ENCODE measurements around the gene FARSB.
"Not testable (repeated sequence)": the region's sequence is repeated elsewhere in the genome, so short reads cannot be mapped to it uniquely, and the experiment has no call there.

Gene FARSB

DNA sequence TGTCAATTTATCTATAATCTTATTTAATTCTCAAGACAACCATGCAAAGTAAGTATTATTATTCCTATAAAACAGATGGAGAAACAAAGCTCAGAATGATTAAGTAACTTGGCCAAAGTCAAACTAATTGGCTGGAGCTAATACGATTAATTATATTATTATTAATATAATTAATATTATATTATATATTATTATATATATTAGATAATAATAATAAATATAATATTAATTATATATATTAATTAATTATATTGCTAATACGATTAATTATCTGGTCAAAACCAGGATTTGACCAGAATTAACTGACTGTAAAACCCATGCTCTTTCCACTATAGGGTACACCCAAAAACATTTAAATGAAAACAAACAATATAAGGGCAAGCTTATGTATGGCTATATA is 52.4 kb downstream of the FARSB start:
- DNase-seq = no peak

DNA sequence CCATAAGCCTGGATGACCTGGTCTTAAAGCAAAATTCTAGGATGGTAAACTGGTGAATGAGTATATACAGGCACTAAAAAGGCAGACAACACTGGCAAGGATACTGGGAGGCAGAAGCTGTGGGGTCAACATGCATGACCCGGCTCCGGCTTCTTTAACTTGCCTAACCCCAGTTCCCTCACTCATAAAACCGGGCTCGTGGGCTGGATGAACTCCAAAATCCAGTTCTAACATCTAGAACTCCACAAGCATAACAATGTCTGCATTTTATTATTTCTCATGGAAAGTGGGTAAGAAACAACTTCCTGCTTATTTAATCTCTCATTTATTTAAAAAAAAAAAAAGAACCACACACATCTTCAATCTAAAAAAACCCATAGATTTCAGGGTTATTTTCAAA is 57.3 kb downstream of the FARSB start:
- no peak for DNase-seq

DNA sequence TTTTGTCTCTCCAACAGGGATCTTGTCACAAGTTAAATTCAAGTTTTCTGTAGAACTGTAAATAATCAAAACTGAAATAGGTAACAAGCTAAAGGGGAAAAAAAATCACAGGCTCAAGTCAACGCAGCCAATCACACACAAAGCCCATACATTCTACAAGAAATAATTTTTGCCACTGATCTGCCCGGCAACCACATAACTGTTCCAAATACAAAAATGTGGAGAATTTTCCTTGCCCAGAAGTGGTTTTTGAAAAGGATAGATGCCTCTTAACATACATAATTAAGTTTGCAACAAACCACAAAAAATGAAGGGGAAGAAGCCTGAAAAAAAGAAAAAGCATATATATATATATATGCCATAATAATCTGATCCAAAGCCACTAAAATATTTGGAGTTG is 60.3 kb downstream of the FARSB start:
- no peak for DNase-seq

DNA sequence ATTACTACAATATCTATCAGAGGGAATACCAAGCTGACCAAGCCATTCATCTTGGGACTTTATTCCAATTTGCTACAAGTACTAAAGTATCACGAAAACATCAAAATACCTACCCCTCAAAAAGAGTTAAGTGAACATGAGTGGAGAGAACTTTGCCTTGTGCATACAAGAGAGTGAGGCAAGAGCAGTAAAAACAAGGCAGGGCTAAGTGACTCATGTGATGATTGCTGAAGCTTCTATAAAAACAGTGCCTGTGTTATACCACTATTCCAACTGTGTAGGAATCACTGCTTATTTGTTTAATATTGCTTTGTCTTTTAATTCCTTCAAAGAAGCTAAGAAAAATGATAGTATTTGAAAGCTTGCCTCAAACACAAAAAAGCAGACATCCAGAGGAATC is 61.2 kb downstream of the FARSB start:
- DNase-seq = no peak

DNA sequence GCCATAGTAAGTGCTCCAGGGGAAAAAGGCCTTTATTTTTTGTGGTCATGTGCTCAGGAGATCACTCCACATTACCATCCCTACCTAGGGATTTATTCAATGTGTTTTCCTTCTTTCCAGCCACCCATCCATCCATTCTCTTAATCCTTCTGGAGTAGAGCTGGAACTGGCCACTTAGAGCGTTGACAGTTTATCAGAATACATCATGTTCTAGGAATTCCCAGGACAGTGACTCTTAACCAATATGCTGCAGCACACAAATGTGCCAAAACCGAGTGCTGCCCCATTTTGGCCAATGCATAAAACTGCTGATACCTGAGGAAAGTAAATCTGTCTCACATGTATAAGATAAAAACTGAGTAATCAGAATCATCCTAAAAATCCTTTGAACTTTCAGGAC is 63.7 kb downstream of the FARSB start:
- DNase-seq = no peak

DNA sequence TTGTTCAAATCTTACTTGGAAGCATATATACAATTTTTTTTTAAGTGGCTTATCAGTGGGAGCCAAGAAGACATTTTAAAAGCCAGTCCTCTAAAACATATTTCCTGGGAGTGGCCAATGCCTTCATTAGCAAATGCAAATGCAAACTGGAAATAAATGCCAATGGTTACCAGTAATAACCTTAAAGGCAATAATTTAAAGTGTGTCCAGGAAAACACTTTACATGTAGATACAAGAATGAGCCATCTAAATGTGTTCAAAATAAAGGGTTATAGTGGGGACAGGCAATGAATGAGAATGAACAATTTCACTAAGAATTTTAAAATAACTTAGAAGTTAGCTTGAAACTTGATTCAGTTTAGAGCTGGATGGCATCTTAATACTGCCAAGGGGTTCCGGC is 64.2 kb downstream of the FARSB start:
- DNase-seq = no peak

DNA sequence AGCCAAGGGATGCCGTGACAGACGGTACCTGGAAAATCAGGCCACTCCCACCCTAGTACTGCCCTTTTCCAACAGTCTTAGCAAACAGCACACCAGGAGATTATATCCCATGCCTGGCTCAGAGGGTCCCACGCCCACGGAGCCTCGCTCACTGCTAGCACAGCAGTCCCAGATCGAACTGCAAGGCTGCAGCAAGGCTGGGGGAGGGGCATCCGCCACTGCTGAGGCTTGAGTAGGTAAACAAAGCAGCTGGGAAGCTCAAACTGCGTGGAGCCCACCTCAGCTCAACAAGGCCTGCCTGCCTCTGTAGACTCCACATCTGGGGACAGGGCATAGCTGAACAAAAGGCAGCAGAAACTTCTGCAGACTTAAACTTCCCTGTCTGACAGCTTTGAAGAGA is 71.3 kb downstream of the FARSB start:
- not testable (repeated sequence) for DNase-seq

DNA sequence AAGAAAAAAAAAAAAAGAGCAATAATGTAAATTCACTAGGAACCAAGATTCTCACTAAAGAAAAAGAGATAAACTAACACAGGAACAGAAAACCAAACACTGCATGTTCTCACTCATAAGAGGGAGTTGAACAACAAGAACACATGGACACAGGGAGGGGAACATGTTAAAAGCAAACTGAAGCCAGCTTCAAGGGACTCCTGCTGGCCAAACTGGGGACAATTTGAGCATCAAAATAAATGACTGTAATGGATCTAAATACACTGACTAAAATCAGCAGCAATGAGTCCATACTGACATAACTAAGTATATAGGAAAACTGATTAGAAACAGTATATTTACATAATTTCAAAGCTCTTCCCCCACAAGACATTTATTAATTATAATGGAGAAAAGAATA is 73.0 kb downstream of the FARSB start:
- no peak for DNase-seq

DNA sequence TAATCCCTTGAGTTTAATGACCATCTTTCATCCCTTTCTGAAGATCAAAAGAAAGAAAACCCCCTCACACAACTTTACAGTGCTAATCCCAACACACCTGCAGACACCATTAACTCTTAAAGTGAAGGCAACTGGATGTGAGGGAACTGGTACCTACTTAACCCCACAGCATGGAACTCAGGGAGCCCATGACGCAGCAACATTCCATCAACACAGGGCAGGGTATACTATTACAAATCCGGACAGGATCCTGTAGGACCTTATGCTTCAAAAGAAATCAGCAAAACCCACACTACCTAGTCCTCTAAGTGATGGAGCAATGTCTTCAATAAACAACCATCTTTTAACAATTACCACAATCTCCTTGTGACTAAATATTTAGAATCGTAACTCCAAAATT is 78.6 kb downstream of the FARSB start:
- no peak for DNase-seq

DNA sequence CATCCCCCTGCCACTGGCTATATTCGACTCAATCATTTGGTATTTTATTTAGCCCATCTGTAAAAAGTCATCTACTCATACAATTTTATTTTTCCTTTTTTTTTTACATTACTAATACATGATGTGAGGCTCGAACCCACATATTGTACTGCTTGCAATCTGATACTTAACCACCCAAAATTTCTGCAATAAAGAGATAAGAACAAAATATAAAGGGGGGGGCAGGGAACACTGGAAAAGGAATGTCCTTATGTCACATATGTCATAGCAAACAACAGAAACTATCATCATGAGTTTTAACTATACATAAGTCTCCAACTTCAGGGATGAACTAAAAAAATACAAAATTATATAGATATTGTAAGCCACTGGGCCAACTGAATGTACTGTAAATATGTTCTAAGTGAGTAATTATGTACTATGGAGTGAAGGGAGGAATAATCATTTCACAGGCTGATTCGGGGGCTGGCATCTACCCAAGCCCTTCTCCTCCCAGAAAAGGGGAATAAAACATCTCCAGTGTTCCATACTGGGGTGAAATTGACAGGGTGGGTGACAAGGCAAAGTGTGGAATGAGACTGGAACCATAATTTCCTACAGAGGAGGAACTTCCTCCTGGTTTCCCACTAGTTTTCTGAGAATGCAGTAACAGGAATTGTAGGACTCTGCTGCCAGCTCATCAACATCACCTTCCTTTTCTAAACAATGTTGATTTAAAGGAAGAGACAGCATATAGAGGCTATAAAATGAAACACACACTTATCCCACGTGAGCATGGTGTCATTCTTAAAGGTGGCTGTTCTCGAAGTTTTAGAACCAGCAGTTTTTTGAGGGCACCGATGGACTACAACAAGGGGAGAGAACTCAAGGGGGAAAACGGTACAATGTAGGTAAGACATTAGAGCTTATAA is 79.5 kb downstream of the FARSB start:
- no peak for DNase-seq

DNA sequence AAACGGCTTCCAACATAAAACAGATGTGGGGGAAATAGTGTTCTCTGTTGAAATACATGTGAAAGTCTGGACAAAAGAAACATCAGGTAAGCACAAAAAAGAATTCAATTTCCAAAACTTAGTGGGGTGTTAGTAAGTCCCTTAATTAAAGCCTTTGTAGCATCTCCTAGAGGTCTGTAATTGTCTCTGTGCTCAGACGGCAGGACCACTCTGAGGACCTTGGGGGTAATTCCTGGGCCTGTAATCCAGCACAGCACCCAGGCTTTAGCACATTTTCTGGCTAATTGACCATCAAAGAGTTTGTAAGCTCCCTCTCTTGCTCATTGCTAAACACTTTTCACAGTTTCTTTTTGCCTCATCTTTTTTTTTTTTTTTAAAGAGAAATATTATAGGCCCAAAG is 80.3 kb downstream of the FARSB start:
- no peak for DNase-seq

DNA sequence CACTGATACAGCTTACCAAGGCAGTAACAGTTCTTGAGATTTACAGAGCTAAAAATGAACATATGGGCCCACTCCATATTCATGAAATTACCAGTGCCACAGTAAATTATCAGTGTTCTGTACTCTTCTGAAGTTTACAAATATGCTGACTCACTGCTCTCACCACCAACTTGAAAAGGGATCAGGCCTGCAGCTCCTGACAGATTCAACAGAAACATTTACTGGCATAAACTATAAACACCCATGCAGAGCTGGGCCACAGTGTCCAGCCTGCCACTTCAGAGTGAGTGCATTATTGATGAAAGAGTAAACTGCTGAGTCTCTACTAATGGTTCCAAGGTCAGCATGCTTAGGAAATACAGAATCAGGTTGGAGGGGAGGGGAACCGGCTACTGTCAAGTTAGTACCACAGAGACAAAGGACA is 83.1 kb downstream of the FARSB start:
- no peak for DNase-seq

DNA sequence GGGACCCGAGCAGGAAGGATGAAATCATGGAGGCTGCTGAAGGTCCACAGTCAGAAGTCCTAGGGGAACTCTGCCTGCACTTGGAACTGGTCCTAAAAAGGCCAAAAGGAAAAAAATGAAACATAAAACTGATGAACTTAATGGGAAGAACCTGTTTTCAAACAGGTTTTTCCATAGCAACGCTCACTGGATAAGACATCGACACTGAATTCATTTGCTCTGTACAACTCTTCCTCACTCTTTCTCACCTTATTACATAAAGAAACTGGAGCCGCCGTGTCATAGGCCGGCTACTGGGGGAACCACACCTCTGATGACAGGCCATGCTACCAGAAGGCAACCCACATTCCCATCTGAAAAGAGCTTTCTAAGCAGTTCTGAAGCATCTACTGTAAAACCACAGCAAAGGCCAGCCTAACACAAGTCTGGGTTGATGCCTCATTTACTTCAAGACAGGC is 83.6 kb downstream of the FARSB start:
- no peak for DNase-seq

DNA sequence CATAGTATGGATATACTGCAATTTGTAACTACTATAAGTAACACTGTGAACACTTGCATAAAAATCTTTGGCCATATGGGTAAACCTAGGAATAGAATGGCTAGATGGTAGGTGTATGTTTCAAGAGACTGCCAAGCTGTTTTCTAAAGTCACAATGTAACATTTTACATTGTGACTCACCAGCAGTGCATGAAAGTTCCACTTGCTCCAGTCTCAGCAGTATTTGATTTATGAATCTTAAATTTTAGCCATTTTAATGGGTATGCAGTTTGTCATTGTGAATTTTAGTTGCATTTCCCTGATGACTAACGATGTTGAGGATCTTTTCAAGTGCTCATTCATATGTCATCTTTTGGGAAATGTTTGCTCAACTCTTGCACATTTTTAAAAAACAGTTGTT is 86.1 kb downstream of the FARSB start:
- no peak for DNase-seq

DNA sequence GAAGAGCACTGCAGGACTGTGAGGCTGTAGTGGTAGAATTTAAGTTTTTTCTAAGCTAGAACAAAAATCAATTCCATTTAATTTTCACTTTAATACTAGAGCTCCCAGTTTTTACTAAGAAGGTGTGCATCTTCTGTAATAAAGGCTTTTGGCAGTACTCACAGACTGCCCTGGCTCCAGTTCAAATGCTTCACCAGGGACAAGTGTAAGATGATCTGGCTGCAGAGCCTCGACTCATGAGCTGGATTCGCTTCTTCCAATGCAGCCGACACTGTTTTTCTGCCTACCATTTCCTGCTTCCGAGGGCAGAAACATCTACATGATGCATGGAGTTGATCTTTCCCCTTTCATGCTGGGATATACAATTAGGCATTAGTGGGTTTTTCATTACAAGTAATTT is 87.0 kb downstream of the FARSB start:
- DNase-seq = no peak

DNA sequence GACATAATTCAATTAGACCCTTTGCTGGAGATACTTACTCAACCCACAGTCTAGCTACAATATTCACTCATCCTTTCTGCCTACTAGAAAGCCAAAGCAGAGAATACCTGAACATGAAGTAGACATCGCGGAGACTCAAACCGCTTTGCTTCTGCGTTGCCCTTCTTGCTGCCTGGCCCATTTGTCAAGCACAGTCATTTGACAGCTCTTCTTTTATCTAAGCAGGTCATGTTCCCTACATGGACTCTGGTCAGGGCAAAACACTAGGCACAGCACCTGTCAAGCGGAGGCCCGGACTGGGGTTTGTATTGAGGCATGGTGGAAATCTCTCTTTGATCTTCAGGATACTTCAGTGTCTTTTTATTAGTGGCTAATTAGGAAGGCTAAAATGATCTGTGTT is 89.7 kb downstream of the FARSB start:
- no peak for DNase-seq

DNA sequence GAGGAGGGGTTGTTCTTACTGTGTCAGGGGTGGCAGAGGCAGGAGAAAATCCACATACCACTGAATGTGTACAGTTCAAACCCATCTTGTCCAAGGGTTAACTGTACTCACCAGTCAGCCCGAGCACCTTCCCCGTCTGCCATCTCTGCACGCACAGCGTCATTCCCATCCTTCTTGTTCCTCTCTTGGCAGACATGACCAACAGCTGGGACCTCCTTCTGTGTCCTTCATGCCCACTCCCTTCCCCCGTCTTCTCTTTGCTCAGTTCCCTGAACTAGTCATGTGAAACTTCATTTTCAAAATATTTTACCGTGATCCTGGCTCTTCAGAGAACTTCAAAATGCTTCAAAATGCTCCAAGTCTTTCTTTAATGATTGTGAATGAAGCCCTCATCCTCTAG is 92.0 kb downstream of the FARSB start:
- DNase-seq = no peak

DNA sequence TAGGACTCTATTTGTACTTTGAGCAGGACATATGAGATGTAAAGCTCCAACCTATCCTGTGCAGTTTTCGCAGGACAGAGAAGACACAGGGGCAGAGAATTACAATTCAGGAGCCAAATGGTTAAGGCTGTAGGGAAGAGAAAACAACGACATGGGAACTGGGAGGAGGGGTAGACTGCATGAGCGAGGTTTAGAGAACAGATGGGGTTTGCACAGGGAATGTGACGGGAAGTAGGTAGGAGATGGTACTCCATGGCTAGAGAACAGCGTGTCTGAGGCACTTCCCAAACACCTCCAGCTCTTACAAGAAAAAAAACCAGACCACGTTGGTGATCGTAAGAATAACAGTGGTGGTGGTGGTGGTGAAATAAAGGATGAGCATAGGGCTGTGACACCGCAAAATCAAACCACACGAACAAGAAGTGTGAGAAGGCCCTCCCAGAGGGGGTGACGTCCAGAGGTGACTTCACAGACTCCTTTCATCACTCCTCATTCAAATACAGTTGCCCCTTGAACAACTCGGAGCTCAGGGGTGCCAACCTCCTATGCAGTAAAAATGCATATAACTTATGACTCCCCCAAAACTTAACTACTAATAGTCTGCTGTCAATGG is 92.7 kb downstream of the FARSB start:
- no peak for DNase-seq

DNA sequence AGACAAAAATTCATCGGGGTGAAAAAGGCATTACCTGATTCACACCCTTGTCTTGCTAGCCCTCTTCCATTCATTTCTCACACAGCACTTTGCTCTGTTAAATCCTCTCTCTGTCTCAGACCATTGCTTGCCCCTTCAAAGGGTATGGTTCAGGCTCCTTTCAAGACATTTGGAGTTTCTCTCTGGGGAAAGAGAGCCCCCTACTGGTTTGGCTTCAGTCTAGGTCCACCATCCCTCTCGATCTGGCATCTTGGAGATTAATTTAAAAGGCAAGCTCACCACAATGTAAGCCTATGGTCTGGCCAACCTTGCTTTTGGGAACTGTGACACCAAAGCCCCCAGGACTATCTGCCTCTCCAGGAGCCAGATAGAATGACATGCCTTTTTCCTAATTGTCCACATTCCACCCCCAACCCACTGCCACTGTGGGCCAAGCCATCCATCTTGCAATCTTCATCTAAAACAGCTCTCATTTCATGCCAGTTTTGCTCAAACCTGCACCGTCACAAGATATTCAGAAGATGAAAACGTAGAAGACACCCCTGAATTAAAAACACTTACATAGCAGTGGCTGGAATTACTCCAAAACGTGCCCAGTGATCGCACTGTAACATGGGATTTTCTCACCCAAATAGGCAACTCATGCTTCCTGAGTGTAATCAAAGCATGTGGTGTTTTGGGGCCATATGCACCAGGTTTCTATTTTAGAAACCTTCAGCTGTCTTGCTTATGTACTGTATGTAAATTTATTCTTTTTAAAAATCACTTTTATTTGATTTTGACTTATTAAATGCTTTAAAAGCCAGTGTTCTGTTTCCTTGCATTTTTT is 93.9 kb downstream of the FARSB start:
- no peak for DNase-seq

DNA sequence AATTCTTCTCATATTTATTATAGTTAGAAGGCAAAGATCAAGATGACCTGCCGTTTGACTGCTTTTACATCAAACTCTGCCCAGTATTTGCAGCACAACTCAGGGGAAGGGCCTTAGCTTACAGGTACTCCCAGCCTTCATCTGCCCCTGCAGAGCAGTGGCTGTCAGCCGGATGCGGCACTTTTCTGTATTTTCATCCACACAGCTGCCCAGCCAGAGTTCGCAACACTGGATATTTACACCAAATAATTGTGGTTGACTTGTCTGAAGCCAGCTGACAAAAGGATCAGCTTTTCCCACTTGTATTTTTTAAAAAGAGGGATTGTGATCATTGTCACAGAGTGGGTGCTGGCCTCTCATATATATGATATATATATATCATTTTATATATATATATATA is 94.7 kb downstream of the FARSB start:
- no peak for DNase-seq

DNA sequence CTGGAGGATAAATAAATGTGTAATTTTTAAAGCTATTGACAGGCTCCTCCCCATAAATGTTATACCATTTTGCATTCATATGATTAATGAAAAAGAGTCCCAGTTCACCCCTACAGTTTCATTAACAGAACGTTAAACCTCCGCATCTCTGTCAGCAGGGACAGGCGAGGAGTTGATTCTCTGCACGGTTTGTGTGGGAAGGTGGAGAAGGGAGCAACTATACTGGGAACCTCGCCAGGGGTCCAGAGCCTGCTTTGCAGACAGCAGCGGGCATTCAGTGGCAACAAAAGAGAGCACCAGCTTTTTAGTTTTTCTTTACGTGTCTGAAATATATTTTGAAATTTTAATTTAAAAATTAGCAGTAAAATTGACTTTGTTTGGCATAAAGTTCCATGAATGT is 101.4 kb downstream of the FARSB start:
- DNase-seq = no peak

DNA sequence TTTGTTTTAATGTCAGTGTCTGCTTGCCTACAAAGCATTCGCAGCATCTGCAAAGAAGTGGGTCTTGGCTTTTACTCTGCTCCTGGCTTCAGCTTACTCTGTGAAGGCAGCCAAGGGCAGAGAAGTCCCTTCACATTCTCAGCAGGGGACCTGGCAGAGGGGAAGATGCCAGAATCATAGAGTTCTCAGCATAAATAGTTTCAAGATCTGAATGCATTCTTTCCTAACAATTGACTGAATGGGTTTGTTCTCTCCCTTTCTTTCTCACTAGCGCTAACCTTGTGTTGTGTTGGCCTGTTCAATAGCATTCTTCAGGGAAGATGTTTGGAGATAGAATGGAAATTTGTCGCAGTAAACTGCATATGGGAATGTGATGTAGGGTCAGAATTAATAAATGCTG is 106.9 kb downstream of the FARSB start:
- no peak for DNase-seq

DNA sequence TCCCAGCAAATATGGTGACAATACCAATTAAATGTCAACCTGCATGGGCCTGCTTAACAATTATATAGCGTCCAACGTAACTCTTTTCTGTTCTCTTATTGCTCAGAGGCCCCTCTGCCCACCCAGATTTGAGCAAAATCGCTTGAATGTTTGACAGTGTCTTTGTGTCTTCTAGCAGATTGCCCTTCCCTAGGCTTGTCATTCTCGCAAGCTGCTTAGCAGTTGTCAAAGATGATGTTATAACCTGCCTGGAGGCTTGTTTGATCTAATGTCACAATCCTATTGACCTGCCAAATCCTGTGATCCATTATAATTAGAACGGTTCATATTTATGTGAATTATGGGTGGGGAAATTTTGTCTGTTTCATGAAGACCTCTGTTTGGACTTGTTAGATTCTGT is 108.8 kb downstream of the FARSB start:
- no peak for DNase-seq

All from stimulated activated CD4-positive, alpha-beta T cell treated with anti-CD3 and anti-CD28 coated beads, Interleukin-4, amount 100 ng/mL, for 1 hour (primary cell).